Brain microvascular endothelial cell (primary cell): Measurements from ENCODE around the gene IKZF1.

Experiments used
- DNase-seq: peaks from one replicate; pipeline ENCODE4 v3.0.0-alpha.2; 2020
- H3K27ac ChIP-seq: fragments of 250-450 bp; sonication (Bioruptor Pico); 2 replicates; pipeline ENCODE4 v1.5.1; 2020; ENCODE audit warnings: mild to moderate bottlenecking, moderate library complexity
- H3K27me3 ChIP-seq: fragments of 250-450 bp; sonication (Bioruptor Pico); replicated peaks from 2 replicates; pipeline ENCODE4 v1.5.1; 2020; ENCODE audit warnings: mild to moderate bottlenecking
- H3K36me3 ChIP-seq: fragments of 250-450 bp; sonication (Bioruptor Pico); replicated peaks from 2 replicates; pipeline ENCODE4 v1.5.1; 2020; ENCODE audit warnings: mild to moderate bottlenecking
- H3K4me3 ChIP-seq: 2 replicates; pipeline ENCODE4 v1.5.1; 2011; ENCODE audit warnings: low read depth, mild to moderate bottlenecking, control low read depth, low read length, moderate library complexity
- in situ Hi-C: cut with HindIII; loops from 2 replicates; pipeline ENCODE4 v1.10.0; 2017; ENCODE audit warnings: low sequenced_read_pairs, low pct_ligation_motif_present
- TF ChIP-seq, protein P1 (sequence below): IDR thresholded peaks from 2 replicates; pipeline ENCODE4 v1.5.1; 2011; ENCODE audit warnings: low read depth, mild to moderate bottlenecking, moderate library complexity, low read length, control low read depth, inconsistent platforms; ENCODE audit errors: missing control alignments

Gene IKZF1

DNA sequence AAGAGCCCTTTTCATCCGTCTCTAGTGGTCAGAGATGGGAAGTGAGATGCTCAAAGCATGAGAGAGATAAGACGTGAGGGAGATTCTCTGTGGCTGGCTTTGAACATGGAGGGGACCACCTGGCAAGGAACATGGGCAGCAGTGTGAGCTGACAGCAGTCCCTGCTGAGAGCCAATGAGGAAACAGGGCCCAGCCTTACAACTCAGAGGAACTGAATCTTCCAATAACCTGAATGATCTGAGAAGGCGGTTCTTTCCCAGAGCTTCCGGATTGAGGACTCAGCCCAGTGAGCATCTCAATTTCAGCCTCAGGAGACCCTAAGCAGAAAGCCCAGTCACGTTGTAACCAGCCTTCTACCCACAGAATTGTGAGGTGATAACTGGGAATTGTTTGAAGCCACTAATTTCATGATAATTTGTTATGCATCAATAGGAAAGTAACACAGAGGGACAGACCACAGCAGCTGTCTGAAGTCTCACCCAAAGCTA is 33.9 kb upstream of the IKZF1 start:
- TF ChIP-seq, protein P1, sequence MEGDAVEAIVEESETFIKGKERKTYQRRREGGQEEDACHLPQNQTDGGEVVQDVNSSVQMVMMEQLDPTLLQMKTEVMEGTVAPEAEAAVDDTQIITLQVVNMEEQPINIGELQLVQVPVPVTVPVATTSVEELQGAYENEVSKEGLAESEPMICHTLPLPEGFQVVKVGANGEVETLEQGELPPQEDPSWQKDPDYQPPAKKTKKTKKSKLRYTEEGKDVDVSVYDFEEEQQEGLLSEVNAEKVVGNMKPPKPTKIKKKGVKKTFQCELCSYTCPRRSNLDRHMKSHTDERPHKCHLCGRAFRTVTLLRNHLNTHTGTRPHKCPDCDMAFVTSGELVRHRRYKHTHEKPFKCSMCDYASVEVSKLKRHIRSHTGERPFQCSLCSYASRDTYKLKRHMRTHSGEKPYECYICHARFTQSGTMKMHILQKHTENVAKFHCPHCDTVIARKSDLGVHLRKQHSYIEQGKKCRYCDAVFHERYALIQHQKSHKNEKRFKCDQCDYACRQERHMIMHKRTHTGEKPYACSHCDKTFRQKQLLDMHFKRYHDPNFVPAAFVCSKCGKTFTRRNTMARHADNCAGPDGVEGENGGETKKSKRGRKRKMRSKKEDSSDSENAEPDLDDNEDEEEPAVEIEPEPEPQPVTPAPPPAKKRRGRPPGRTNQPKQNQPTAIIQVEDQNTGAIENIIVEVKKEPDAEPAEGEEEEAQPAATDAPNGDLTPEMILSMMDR, result no peak
- H3K27me3 ChIP-seq, result no peaks in the 10 kb centered on the region
- H3K36me3 ChIP-seq, result no peaks in the 10 kb centered on the region
- no peak for DNase-seq
- no peak overlapping the region for H3K4me3 ChIP-seq
- no peak overlapping the region for H3K27ac ChIP-seq
- in situ Hi-C loops, result no loop called here

DNA sequence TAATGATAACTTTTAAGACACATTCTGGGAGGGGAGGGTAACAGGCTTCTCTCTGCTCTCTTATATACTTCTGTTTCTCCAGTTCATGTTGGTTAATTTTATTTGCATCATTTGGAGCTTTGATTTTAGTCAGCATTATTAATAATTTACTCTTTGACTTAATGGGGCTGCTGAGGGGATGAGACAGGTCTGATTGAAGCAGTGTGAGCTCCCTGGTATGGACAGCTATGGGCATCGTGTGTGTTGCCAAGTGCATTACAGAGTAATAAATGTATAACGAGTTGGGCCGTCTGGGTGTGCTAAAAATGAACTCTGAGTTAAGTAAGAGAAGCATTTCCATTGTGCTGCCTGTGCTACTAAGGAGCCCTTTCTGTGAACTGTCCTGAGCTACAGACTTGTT is 31.7 kb upstream of the IKZF1 start:
- Histone ChIP-seq H3K27ac (no peak overlapping the region), H3K27me3 (no peaks in the 10 kb centered on the region), H3K36me3 (no peaks in the 10 kb centered on the region), H3K4me3 (no peak overlapping the region)
- TF ChIP-seq, protein P1, result no peak
- in situ Hi-C loops, result no loop called here
- DNase-seq, result no peak

- Histone ChIP-seq H3K27ac (no peak overlapping the region), H3K27me3 (no peaks in the 10 kb centered on the region), H3K4me3 (no peak overlapping the region), H3K36me3 (no peaks in the 10 kb centered on the region)
- in situ Hi-C loops, result no loop called here
- DNase-seq, result no peak
- TF ChIP-seq, protein P1, result no peak
Measured at GRCh38 chr7:50273301-50273700, 31.2 kb upstream of the IKZF1 start.

DNA sequence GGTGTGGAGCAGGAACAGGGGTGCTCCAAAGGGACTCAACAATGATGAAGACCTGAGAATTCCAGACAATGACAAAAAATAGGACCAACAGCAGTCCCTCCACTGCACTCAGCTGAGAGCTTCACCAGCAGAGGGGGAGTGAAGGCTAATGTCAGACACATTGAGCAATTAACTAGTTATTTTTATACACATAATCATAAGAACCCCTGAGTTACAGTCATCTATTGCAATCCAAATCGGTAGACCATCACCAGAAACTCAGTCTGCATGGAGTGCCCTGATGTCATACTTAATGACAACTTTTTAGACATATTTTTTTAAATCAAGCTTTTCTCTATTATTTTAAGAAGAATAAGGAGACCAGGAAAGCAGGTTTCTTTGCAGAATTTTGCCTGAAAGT is 30.6 kb upstream of the IKZF1 start:
- Histone ChIP-seq H3K27me3 (no peaks in the 10 kb centered on the region), H3K4me3 (no peak overlapping the region), H3K27ac (no peak overlapping the region), H3K36me3 (no peaks in the 10 kb centered on the region)
- DNase-seq, result no peak
- TF ChIP-seq, protein P1, result no peak
- in situ Hi-C loops, result no loop called here

- DNase-seq, result no peak
- TF ChIP-seq, protein P1, result no peak
- H3K36me3 ChIP-seq, result no peaks in the 10 kb centered on the region
- no peak overlapping the region for H3K4me3 ChIP-seq
- in situ Hi-C loops, result no loop called here
- no peak overlapping the region for H3K27ac ChIP-seq
- H3K27me3 ChIP-seq, result no peaks in the 10 kb centered on the region
Measured at GRCh38 chr7:50274361-50274760, 30.2 kb upstream of the IKZF1 start.

DNA sequence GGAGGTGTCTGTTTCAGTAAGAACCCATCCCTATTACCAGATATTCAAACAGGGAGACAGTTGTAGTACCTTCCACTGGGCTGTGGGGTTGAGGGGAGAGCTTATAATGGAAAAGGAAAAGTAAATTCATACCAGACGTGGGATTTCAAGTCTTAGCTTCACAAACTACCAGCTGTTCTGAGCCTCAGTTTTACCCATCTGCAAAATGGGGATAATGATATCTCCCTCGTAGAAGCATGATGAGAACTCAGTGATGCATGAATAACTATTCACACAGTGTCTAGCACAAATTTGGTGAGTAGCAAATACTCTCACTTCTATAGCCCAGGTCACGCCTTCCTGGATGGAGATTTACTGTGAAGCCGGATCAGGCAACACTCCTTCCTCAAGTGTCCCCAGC is 29.1 kb upstream of the IKZF1 start:
- Histone ChIP-seq H3K36me3 (no peaks in the 10 kb centered on the region), H3K4me3 (no peak overlapping the region), H3K27me3 (no peaks in the 10 kb centered on the region), H3K27ac (no peak overlapping the region)
- no peak for DNase-seq
- in situ Hi-C loops, result no loop called here
- TF ChIP-seq, protein P1, result no peak
